Ishikawa (cell line): ENCODE data around the gene UACA.
A peak's percentile ranks its signal among the peaks of the same experiment; 100 is the strongest.

Experiments
- CEBPB ChIP-seq: IDR thresholded peaks from 2 replicates; pipeline ENCODE4 v1.6.1; 2012
- CREB1 ChIP-seq: IDR thresholded peaks from 2 replicates; pipeline ENCODE4 v1.6.1; 2012; ENCODE audit warnings: low read depth
- EGR1 ChIP-seq: IDR thresholded peaks from 2 replicates; pipeline ENCODE4 v1.6.1; 2012
- EP300 ChIP-seq: IDR thresholded peaks from 2 replicates; pipeline ENCODE4 v1.6.1; 2012; ENCODE audit warnings: borderline replicate concordance
- FOXM1 ChIP-seq: IDR thresholded peaks from 2 replicates; pipeline ENCODE4 v1.6.1; 2012; ENCODE audit warnings: low read depth, borderline replicate concordance
- NFIC ChIP-seq: IDR thresholded peaks from 2 replicates; pipeline ENCODE4 v1.6.1; 2012
- RAD21 ChIP-seq: IDR thresholded peaks from 2 replicates; pipeline ENCODE4 v1.6.1; 2012; ENCODE audit warnings: low read depth
- TAF1 ChIP-seq: IDR thresholded peaks from 2 replicates; pipeline ENCODE4 v1.6.1; 2012; ENCODE audit warnings: low read depth, mild to moderate bottlenecking
- TCF12 ChIP-seq: IDR thresholded peaks from 2 replicates; pipeline ENCODE4 v1.6.1; 2012; ENCODE audit warnings: low read depth
- TEAD4 ChIP-seq: IDR thresholded peaks from 2 replicates; pipeline ENCODE4 v1.6.1; 2012
- YY1 ChIP-seq: IDR thresholded peaks from 2 replicates; pipeline ENCODE4 v1.6.1; 2012; ENCODE audit warnings: low read depth
- ZBTB7A ChIP-seq: IDR thresholded peaks from 2 replicates; pipeline ENCODE4 v1.6.1; 2012; ENCODE audit warnings: low read depth
- TF ChIP-seq, protein P1 (sequence below): IDR thresholded peaks from 2 replicates; pipeline ENCODE4 v1.6.1; 2012
- TF ChIP-seq, protein P2 (sequence below): IDR thresholded peaks from 2 replicates; pipeline ENCODE4 v1.6.1; 2012
- TF ChIP-seq, protein P3 (sequence below): IDR thresholded peaks from 2 replicates; pipeline ENCODE4 v1.6.1; 2012; ENCODE audit warnings: low read depth, mild to moderate bottlenecking

UACA gene

DNA sequence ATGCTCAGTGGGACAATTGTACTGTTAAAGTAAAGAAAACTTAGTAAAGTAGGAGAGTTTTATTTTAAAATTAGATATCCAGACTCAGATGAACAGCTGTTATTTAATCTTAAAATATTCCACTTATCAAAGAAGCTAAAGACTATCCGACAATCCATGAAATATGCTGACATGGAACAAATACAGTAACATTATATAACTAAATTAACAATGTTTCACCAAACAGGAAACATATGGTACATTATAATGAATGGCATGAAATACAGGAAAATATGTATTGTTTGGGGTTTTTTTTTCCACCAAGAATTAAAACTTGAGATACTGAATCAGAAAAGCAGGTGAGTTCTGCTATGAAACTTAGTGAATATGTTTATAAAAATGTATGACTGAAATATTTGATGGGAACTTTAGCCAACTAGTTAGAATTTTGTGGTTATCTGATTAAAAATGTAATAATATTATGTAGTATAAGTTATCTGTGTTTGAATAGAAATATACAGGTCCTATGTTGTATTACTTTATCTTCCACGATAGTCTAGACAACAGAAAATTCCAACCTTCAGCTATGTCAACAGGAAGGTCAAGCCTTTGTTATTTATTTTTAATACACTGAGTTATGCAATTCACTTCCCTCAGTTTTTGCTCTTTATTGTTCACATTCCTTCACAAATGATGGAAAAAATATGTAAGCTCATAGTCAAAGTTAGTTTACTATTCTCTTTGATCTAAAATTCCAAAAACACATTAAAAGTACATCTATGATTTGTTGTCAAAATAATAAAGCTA lies 72.7 kb downstream of the UACA start:
- TF ChIP-seq ZBTB7A (no peak), CEBPB (peak; percentile 45; the same call in 1 of the 2 replicates), TAF1 (no peak), YY1 (no peak), EGR1 (no peak)

DNA sequence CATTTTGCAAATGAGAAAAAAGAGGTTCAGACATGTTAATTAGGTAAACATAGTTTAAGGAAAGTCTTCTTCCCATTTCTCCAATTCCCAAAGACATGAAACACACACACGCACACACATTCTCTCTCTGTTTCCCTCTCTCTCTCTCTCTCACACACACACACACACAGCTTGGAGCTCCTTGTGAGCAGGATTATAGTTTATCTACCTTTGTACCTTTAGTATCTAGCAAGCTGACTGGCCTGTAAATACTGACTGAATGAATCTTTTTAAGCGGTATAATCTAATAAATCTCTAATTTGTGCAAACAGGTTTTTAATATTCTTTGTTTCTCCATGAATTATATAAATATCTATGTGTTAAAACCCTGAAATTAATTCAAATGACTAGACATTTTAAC lies 73.3 kb downstream of the UACA start:
- TF ChIP-seq, protein P1, sequence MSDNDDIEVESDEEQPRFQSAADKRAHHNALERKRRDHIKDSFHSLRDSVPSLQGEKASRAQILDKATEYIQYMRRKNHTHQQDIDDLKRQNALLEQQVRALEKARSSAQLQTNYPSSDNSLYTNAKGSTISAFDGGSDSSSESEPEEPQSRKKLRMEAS, result no peak
- TF ChIP-seq CEBPB (no peak), RAD21 (no peak), TAF1 (no peak), EGR1 (no peak), EP300 (no peak), ZBTB7A (no peak), TEAD4 (no peak), FOXM1 (no peak), TCF12 (no peak), NFIC (no peak), YY1 (no peak), CREB1 (no peak)
- TF ChIP-seq, protein P2, sequence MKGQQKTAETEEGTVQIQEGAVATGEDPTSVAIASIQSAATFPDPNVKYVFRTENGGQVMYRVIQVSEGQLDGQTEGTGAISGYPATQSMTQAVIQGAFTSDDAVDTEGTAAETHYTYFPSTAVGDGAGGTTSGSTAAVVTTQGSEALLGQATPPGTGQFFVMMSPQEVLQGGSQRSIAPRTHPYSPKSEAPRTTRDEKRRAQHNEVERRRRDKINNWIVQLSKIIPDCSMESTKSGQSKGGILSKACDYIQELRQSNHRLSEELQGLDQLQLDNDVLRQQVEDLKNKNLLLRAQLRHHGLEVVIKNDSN, result no peak
- TF ChIP-seq, protein P3, sequence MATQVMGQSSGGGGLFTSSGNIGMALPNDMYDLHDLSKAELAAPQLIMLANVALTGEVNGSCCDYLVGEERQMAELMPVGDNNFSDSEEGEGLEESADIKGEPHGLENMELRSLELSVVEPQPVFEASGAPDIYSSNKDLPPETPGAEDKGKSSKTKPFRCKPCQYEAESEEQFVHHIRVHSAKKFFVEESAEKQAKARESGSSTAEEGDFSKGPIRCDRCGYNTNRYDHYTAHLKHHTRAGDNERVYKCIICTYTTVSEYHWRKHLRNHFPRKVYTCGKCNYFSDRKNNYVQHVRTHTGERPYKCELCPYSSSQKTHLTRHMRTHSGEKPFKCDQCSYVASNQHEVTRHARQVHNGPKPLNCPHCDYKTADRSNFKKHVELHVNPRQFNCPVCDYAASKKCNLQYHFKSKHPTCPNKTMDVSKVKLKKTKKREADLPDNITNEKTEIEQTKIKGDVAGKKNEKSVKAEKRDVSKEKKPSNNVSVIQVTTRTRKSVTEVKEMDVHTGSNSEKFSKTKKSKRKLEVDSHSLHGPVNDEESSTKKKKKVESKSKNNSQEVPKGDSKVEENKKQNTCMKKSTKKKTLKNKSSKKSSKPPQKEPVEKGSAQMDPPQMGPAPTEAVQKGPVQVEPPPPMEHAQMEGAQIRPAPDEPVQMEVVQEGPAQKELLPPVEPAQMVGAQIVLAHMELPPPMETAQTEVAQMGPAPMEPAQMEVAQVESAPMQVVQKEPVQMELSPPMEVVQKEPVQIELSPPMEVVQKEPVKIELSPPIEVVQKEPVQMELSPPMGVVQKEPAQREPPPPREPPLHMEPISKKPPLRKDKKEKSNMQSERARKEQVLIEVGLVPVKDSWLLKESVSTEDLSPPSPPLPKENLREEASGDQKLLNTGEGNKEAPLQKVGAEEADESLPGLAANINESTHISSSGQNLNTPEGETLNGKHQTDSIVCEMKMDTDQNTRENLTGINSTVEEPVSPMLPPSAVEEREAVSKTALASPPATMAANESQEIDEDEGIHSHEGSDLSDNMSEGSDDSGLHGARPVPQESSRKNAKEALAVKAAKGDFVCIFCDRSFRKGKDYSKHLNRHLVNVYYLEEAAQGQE, result no peak

DNA sequence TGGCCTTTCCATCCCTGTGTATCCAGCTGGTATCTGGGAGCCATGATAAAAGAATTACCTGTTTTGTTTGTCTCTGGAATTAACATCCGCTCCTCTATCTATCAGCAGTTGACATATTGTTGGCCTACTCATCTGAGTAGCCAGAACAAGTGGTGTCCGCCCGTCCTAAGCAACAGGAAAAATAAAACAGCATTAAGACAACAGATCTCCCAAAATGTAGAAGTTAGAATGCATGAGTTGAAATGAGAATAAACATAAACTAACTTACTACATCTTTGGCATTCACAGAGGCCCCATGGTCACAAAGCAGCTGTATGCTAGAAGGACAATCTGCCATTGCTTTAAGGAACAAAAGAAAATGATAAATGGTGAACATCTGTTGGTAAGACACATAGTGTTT lies 75.9 kb downstream of the UACA start:
- TF ChIP-seq, protein P2, result no peak
- TF ChIP-seq, protein P1, result no peak
- TF ChIP-seq, protein P3, result no peak
- no peak for TF ChIP-seq EP300
- TF ChIP-seq CEBPB, result no peak
- TF ChIP-seq CREB1, result no peak

DNA sequence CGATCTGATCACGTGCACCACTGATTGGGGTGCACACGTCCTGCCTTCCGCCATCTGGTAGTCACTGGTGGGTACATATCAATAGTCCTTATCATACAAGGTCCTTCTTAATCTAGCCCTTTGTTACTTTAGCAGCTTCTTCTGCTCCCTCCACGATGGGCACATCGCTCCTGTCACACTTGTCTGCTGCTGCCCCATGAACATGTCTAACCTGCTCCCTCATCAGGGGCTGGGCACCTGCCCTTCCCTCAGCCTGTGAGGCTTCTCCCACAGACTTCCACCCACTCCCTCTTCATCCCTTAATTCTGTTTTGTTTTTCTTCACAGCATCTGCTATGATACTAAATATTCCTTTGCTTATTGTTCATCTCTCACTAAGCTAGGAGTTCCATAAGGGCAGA lies 82.5 kb downstream of the UACA start:
- TF ChIP-seq TAF1 (no peak), YY1 (no peak), TCF12 (no peak), RAD21 (no peak), ZBTB7A (no peak), FOXM1 (no peak), EP300 (no peak), NFIC (no peak), CEBPB (no peak), TEAD4 (no peak), EGR1 (no peak), CREB1 (no peak)
- TF ChIP-seq, protein P3, result no peak
- TF ChIP-seq, protein P2, result no peak
- TF ChIP-seq, protein P1, result no peak
